HG02588 (cell line): ENCODE data around the gene C2CD4D.

Experiments
- ATAC-seq: cut with Tn5 transposase; IDR thresholded peaks from one replicate; pipeline ENCODE4 v1.9.1; 2021; ENCODE audit warnings: mild to moderate bottlenecking, moderate library complexity; ENCODE audit not compliant: unreplicated experiment

The C2CD4D gene

DNA sequence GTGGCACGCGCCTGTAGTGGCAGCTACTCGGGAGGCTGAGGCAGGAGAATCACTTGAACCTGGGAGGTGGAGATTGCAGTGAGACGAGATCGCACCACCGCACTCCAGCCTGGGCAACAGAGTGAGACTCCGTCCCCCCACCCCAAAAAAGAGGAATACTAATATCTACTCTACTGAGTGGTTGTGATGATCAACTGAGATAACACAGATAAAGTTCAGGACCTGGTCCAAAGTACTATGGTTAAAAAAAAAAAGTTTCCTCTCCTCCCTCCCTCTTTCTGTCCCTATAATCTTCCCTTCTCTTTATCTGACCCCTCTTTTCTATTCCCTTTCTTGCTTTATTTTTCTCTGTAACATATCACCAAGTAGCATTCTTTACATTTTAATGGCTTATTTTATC is 4.0 kb downstream of the C2CD4D start:
- no peak for ATAC-seq

DNA sequence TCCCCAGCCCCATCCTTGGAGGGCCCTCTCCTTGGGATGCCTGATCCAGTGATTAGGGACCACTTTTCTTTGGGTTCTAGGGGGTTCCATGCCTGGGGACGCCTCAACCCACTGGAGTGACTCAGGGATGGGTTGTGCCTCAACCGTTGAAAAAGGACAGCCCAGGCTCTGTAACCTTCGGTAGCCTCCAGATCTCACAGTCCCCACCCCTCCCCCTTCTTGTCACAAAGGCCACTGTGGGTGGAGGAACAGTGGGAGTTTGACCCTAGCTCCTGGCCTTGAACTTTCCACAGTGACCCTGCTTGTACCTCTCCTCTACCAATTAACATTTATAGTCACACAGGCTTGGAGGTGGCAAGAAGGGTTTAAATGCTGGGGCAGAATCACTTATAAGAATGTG is 5.4 kb downstream of the C2CD4D start:
- ATAC-seq: no peak

DNA sequence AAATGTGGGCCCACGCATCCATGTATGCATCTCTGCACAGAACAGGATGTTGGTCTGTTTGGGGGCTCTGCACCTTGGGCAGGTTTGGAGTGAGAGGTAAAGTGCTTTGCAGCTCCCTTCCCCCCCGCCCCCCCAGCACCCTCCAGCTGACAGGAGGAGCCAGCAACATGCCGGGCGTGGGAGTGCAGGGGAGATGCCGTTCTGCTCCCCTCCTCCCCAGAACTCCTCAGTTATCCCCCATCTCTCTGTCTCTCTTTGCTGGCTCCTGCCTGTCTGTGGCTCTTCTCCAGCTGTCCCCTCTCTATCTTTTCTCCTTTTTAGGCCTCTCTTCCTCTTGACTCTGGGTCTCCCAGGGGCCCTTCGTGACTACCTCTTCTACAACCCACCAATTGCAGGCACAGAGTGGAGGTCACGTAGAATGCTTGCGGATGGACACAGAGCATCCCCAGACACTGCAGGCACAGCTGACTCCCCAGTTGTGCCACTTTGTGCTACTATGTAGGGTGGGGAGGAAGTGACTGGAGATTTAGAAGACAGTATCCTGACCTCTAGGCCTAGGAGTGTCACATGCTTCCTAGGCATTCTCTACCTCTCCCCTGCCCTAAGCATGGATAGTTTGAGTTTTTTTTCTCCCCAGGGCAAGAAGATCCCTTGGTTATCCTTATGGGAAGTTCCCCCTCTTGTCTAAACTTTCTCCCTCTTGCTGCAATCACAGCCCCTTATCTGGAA is 6.3 kb downstream of the C2CD4D start:
- ATAC-seq: no peak

DNA sequence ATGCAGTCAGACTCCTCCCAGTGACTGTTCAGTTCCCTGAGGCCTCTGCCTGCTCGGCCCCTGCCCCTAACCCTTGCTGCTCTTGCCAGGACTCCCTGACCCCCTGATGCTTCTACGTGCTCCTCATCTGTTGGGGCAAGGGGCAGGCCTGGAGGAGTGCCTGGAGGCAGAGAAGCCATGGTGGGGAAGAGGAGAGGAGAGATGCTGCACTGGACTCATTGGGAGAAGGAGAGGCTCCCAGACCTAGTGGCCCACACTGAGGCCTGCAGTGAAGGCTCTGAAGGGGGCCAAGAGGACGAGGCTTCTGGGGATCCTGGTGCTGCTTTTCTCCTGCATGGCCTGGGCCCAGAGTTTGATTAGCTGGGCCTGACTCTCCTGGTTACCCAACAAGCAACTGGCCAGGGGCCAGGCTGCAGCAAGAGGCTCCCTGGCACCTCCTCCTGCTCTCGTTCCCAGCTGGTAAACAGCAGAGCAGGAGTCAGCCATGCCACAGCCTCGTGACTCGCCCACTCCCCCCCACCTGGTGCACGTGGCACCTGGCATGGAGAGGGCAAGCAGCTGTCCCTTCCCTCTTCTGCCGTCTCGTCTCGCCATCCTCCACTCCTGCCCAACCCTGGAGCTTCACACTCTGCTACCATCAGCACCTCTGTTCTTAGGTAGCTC is 7.2 kb downstream of the C2CD4D start:
- ATAC-seq: no peak

DNA sequence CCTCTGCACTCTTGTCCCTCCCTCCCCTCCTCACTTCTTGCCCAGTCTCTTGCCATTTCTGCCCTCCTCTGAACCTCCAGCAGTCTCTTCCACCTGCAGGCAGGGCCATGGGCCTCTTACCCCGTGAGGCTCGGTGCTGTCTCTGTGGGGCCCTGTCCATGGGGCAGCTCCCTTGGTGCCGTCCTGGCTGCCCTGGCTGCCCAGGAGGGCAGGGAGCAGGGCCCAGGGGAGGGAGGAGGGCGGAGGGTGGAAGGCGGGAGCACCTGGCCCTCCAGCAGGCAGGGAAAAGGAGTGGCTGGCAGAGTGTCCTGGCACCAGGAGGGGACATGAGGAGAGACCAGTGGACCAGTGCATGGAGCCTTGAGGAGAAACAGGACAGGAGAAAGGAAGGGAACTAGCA is 8.0 kb downstream of the C2CD4D start, which contains the start of gene RORC:
RORC (minus strand) TSS at position 198 of the 400 bp plus-strand sequence; CDS start at position 160, 38 bp downstream.
- no peak for ATAC-seq

DNA sequence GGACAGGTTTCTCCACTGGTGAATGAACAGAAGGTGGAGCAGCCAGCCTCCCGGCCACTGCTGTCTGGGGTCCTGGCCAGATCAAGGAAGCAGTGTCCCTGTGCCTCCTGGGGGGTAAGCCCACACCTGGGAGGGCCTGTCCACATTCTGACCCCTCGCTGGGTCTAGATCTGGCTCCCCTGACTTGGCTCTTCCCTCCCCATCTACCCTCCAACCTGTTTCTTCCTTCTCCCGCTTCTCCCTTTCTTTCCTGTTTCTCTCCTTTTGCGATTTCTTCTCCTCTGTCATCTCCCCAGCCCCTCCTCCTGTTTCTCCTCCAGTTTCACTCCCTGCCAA is 8.4 kb downstream of the C2CD4D start:
- no peak for ATAC-seq

DNA sequence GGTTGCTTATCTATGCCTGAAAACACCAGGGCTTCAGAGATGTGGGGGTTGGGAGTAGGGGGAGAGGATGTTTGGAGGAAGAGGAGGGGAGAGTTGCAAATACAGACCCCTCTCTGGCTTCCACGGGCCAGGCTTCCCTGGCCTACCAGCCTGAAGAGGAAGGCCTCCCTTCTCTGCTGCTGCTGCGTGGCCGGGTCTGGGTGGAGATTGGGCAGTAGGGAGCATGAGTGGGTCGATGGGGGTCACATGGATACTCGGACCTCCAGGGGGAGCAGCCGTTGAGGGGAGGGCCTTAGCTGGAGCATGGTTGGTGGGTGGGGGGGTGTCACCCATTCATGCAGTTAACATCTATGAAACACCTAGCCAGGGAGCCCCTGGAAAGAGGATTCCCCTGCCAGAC is 9.6 kb downstream of the C2CD4D start:
- no peak for ATAC-seq

DNA sequence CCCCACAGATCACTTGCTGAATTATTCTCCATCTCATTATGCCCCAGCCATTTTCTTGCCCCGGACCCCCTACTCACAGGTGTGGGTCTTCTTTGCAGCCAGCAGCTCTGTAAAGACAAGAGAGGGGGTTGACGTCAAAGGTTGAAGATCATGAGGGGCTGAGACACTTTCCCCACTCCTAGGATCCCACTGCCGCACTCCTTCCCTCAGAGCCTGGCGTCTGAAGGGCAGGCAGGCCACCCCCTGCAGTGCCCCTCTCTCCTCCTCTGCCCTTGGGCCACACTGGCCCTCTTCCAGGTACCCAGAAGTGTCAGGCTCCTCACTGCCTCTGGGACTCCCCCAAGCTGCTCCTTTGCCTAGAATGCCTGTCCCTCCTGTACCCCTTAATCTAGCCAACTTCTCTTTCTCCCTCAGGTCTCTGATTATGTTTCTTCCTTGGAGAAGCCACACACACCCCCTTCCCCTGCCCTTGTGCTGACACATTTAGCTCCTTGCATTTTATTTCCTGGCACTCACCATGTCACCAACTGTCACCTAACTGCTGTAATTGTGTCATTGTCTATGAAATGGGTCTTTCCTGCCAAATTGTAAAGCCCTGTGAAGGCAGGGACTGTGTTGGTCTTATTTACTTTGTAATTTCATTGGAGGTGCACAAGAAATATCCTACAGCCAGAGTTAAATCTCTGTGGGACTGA is 10.1 kb downstream of the C2CD4D start:
- ATAC-seq: no peak

DNA sequence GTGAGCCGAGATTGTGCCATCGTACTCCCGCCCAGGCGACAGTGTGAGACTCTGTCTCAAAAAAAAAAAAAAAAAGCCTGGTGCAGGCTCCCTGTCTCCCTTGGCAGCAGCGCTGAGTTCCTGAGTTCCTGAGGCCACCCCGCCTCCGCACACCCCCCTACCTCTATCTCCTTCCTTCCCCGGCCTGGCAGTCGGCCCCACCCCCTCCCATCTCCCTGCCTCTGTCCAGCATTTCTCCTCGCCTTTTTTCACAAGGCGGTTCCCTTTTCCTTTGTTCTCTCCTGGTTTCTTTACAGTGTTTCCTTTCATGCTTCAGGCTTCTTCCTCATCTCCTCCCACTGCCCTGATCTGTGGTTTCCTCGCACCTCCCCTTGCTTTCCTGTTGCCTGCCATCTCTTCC is 10.7 kb downstream of the C2CD4D start:
- no peak for ATAC-seq

DNA sequence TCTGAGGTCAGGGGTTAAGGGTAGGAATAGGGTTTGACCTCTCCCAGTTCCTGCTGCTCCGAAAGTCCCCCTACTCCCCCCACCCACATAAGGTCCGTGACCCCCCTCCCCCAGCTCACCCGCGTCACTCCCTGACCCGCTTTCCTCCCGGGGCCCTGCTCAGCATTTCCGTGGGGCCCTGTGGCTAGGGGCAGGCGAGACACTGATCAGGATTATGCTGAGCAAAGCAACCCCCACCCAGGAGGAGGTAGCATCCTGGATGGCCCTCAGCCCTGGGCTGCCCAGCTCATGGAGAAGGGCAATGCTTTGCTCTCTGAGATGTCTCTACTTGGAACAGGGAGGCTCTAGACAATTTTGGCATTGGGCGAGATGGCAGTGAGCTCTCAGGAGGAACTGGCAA is 11.8 kb downstream of the C2CD4D start:
- ATAC-seq: no peak

DNA sequence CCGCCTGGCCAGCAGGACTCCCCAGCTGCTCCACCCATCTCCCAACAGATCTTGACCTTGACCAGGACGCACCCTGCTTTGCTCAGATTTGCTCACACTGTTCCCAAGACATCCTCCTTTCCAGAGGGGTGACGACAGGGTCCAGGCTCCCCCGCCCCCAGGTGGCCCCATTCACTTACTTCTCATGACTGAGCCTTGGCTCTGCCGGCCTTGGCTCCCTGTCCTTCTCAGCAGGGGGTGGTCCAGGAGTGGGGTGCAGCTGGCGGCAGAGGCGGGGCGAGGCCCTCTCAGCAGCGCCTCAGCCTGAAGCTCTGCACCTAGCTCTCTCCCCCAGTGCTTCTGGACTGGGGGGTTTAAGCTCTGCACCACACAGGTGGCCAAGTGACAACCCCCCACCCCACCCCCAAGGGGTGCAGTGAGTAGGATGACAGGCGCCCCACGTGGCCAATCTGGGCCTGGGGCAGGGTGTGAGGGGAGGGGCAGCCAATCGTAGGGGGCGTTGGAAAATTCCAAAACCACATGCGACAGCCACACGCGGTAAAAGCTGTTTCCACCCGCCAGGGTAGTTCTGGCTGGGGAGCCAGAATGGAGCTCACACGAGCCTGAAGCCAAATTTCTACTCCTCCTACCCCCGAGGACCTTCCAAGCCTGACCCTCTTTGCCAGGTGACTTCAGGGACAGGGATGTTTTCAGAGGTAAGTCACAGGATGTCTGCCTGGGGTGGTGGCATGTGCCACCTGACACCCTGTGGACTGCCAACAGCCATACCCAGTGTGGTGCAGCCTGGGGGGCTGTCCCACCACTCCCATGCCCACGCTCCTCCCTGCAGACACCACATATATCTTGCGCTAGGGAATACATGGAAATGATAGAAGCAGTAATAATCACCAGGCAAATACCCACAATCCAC is 13.6 kb downstream of the C2CD4D start:
- ATAC-seq: no peak

DNA sequence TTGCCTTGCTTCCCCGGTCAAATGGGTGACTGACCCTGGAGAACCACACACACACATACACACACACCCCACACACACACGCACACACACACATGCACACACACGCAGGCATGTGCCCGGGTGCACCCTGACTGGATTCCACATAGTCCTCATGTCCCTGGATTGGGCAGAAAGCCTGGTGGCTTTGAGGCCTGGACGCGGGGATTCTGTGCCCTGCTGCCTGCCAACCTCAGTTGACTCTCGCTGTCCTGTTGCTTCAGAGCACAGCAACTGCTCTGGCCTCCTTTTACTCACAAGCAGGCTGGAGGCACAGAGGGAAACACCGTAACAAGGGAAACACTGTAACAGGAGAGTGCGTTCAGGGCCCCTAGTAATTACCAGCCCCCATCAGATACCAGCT is 14.4 kb downstream of the C2CD4D start:
- no peak for ATAC-seq

DNA sequence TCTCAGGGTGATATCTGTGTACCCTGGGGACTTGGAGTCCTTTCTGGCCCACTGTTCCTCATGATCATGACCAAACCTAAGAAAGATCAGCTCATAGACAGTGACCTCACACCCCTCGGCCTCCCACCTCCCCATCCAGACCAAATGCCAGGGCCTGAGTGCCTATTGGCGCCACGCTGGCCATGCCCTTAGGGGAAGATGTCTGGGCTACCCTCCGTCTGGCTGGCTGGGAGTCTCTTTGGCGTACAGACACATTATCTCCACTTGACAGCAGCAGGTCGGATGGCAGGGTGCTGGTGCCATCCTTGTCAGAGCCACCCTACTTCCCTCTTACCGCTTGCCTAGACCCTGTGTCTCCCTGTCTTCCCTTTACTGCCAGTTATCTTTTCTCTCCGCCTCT is 16.4 kb downstream of the C2CD4D start:
- no peak for ATAC-seq

DNA sequence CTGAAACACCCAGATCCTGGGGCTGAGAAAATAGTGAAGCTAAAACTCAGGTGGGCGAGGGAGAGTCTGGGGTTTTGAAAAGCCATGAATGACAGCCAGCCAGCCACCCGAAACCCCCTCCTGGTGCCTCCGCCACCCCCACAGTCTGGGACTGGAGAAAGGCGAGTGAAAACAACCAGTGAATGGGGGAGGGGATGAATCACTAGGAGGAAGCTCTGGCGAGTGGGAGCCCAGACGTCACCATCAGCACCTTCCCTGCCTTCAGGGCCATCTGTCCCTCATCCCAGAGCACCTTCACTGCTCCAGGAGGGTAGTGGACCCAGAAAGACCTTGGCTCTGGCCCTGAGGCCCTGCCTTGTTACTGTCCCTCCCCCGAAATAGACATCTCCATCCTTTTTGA is 17.2 kb downstream of the C2CD4D start:
- ATAC-seq: no peak

DNA sequence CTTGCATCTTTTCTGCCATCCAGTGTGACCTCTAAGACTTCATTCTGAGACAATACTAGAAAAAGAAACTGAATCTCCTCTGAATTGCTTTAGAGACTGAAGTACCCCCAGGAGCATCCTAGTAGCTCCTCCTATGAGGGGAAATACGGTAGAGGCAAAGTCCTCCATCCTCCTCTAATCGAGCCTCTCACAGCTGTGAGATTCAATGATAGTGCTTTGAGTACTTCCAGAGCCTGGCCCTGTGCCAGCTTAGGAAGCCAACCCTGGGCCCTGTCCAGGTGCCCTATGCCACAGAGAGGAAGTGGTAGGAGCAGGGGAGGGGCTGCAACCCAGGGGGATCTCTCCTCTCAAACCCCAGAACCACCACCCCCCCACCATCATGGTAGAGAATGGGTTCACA is 18.7 kb downstream of the C2CD4D start:
- no peak for ATAC-seq

DNA sequence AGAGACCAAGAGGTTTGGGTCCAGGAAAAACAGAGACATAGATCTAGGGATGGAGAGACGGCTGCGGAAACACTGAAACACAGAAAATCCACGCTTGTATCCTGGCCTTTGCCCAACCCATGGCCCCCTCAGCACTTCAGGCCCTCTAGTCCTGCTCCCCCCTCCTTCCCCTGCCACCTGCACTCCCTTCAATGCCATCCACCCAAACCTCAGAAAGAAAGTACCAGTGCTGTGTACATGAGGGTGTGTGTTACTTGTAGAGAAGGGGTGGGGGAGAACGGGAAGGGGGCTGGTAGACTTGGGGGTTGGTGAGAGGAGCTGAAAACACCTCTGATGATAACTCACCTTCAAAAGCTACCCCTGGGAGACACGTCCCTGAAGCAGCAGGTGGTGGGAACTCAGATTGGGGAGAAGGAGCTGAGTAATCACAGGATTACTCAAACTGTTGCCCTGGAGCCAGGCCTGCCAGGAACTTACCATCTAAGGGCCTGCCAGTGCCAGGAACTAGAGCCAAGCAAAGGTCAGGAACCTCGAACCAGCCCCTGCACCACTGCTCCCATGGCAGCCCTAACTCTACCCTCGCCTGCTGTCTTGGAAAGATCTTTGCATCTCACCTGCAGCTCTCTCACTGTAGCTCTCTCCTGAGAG is 19.5 kb downstream of the C2CD4D start:
- ATAC-seq: no peak

DNA sequence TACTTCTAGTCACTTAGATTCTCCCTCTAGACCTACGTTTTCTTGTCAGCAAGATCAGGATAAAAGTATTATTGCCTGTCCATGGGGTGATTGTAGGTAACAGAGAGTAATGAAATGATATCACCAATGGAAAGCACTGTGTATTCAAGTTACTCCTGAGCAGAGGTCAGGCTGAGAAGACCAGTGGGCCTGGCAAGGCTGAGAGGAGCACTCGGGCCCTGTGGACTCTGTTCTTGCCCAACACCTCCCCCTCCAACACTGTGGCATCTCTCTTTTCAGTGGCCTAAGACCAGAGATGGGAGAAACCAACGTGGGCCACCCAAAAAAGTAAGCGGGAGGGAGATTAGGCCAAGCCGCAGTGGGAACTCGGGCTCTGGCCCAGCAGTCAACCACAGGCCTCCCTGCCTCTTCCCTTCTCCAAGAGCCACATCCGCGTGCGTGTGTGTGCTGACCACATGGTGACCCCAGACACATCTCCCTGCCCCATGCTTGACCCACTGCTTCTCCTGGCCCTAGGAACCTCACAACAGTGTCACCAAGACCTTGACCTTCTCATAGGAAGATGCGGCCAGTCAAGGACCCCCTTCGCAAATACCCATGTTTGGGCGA is 20.3 kb downstream of the C2CD4D start:
- no peak for ATAC-seq

DNA sequence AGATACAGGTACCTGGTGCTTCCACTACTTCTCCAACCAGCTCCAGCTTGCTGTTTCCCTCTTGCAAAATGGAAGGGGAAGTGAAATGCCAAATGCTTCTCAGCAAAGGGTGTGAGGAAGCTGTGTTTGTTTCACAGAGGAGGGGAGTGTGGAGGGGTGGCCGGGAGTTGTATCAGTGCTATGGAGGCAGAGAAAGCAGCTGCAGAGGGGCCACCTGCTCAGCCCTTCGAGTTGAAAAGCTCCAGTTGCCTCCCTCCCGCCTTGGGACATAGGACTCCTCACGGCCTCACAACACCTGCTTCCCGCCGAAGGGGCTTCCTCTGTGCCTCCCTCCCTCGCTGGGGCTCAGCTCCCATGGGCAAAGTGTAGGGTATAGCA is 22.3 kb downstream of the C2CD4D start:
- ATAC-seq: no peak

DNA sequence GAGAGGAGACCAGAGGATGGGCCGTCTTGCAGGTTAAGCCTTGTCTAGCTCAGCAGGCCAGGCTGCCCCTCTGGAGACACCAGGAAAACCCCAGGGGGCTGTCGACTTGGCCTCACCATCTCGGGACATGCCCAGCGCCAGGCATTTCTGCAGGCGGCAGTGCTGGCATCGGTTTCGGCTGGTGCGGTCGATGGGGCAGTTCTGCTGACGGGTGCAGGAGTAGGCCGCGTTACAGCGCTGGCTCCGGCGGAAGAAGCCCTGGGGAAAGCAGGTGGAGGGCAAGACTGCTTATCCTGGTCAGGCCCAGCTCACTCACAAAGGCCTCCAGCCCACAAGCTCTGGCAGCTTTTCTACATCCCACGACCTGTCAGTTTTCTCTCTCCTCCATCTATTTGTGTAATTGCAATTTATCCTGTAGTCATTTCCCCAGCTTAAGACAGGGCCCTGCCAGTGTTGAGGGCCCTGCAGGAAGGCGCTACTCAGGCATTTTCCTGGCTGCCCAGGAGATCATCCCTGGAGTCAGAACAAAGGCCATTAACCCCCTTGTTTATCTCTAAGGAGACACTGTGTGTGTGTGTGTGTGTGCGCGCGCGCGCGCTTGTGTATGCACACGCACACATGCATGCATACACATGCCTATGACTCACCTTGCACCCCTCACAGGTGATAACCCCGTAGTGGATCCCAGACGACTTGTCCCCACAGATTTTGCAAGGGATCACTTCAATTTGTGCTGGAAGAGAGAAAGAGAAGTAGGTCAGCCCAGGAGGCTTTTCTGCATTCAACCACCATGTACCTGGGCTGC is 22.9 kb downstream of the C2CD4D start:
- ATAC-seq: no peak
